Neural progenitor cell (in vitro differentiated cells): ENCODE measurements around the gene PPFIA4.

Experiments used
- CTCF ChIP-seq: fragments of 200-600 bp; sonication (generic); IDR thresholded peaks from 2 replicates; pipeline ENCODE4 v1.5.1; 2017; ENCODE audit warnings: antibody characterized with exemption, mild to moderate bottlenecking
- EZH2phosphoT487 ChIP-seq: fragments of 200-600 bp; sonication (generic); IDR thresholded peaks from 2 replicates; pipeline ENCODE4 v1.6.1; 2017; ENCODE audit warnings: antibody characterized with exemption

GRCh38 chr1:203104789-203105390, 78.6 kb downstream of the PPFIA4 start:
- TF ChIP-seq CTCF: no peak
- TF ChIP-seq EZH2phosphoT487: no peak
